AG08395 (cell line): ENCODE results near the gene SFXN5.
"Not testable (repeated sequence)": the region's sequence is repeated elsewhere in the genome, so short reads cannot be mapped to it uniquely, and the experiment has no call there.

Experiments
- DNase-seq: peaks from one replicate; pipeline ENCODE4 v3.0.0; 2012; ENCODE audit warnings: mixed read lengths, low spot score

SFXN5 gene

GRCh38 chr2:73071360-73072128, at the start of gene SFXN5:
SFXN5 (minus strand) TSS chr2:73071712; CDS start chr2:73071705, 7 bp downstream.
- peak; percentile 100 for DNase-seq

- DNase-seq, result not testable (repeated sequence)
Observed at GRCh38 chr2:73119611-73120239, 48.2 kb upstream of the SFXN5 start.

- DNase-seq, result no peak
Observed at GRCh38 chr2:73117441-73117840, 45.9 kb upstream of the SFXN5 start.

DNA sequence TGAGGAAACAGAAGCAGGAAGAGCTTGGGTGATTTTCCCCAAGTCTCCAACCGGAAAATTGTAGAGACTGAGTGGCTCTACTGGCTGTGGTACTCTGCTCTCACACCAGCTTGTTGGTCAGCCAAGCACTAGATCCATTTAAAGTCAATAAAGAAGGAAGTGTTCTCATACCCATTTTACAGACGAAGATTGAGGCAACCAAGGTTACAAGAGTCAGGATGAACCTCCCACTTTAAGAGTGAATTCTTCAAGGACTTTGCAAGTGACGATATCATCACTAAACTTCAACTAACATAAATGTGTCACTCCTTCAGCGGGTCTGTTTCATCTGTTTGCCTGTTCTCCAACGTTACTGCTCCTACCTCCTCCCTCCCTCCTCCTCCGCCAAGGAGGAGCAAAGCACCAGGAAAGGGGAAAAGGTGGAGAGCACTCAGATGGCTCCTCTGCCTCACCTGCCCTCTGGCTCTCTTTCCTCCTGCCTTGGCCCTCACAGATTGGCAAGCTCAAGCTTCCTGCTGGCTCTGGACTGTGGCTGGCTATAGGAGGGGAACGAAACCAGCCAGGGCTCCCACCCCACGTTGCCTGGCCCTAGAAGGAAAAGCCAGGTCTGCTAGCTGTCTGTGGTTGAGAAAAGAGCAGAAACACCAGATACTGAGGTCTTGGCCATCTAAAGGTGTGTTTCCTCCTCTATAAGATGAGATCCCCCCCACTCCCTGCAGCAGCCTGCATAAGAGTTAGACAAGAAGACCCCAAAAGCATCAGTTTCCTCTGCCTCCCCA, 44.9 kb upstream of the SFXN5 start:
- DNase-seq, result no peak

GRCh38 chr2:73114273-73114867, 42.9 kb upstream of the SFXN5 start:
- DNase-seq, result no peak

- peak; percentile 86 for DNase-seq
Observed at GRCh38 chr2:73112913-73113854, 41.7 kb upstream of the SFXN5 start, which contains the start of gene RAB11FIP5. RAB11FIP5 (minus strand) TSS chr2:73112948; CDS start chr2:73112777, 171 bp downstream.

DNA sequence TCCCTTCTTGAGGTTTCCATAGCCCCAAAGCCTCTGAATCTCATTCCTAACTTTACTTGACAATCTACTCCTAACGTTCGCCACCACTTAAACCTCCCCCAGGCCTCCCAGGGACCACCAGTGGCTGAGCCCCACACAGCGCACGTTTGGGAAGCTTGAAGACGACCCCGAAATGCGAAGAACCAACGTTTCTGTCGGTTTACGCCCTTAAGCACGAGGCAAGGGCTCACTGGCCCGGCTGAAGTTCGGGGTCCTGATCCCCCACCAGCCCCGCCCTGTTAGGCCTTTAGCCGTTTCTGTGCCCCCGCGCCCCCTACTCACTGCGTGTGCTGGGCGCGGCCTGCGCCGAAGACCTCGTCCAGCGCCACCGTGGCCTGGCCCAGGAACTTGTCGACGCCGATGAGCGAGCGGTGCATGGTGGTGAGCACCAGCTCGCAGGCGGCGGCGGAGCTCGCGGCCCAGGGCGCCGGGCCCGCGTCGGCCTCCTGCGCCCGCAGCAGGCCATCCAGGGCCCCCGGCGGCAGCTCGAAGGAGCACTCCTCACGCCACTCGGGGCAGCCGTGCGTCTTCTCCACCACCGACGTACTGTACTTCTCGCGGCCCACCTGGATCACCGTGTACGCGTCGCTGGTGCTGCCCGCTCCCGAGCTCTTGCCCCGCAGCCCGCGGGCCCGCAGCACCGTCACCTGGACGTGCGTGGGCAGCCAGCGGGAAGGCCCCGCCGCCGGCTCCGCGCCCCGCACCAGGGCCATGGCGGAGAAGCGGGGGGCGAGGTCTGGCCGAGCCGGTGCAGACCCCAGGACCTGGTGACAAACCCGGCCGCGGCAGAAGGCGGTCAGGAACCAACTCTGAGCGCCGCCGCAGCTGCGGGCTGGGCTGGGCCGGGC, 40.8 kb upstream of the SFXN5 start:
- peak; percentile 19 for DNase-seq

- peak; percentile 35 for DNase-seq
Observed at GRCh38 chr2:73111073-73112025, 39.8 kb upstream of the SFXN5 start.

- peak; percentile 62 for DNase-seq
Observed at GRCh38 chr2:73110168-73111072, 38.9 kb upstream of the SFXN5 start.

- DNase-seq, result no peak
Observed at GRCh38 chr2:73109431-73110167, 38.1 kb upstream of the SFXN5 start.

DNA sequence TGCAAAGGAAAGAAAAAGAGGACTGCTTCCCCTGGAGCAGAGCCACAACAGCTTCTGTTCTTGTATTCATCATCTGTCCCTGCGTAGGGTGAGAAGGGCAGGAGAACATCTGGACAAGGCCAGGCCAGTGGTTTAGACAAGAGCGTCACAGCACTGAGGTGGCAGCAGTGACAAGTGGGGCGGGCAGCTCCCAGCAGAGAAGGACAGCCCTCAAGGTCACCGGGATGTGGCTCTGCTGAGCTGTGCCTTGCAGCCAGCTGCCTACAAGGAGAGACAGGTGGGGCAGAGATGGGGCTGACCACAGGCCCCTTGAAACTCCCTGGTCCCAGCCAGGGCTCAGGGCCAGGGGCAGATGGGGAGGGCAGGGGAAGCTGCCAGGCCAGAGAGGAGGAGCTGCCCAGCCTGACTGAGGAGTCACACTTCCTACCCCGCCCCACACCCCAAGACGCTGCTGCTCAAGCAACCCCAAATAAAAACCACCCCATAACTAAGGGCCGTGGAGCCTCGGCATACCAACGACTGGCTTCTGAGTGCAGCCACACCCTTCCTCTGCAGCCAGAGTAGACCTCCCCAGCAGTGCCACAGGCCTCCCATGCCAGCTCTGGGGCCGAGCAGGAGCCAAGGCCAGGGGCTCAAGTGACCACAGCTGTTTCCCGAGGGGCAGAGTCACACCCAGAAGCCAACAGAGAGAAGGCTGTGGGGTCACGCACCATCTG, 35.9 kb upstream of the SFXN5 start:
- peak; percentile 72 for DNase-seq

DNA sequence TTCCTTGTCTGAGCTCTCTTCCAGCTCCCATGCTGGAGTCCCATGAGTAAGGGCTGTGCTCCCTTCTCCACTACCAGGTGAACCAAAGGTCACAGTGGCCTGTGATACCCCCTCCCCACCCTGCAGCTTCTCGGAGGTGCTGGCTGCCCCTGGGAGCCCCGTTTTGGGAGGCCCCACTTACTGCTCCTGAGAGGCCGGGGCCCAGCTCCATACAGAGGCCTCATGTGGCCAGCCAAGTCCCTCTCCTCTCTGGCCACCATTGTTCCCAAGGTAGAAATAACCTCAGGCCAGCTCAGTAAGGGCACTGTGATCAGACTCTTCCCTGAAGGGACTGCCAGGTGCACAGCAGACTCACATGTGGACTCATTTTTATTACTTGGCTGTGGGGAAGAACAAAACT, 35.3 kb upstream of the SFXN5 start:
- DNase-seq, result no peak

DNA sequence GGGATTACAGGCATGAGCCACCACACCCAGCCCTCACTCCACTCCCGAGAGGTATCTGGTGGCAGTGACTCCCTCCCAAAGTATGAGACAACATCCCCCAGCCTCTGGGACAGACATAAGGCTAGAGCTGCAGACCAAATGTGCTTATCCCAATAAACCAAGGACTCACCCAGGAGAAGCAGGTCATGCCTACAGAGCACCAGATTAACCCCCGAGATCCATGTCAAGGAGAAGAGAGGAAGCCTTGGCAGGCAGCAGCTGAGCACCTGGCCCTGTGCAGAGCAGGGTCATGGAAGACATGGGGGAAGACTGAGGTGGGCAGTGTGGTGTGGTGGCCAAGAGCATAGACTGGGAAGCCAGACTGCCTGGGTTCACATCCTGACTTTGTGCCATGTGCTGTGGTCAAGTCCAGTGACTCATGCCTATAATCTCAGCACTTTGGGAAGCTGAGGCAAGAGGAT, 34.0 kb upstream of the SFXN5 start:
- DNase-seq, result peak; percentile 21

DNA sequence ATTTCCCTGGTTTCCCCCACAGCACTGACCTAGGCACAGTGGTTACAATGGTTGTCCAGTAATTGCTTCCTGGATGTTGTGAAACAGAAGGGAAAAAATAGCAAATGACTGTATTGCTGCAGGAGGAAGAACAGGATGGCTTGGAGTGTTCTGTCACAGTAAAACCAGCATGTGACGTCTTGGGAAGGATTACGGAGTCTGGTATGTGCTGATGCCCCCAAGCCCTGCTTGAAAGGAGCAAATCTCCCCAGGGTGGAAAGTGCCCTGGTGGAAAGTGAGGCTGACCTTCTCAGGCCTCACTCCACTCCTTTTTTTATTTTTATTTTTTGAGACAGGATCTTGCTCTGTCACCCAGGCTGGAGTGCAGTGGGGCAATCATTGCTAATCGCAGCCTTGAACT, 33.4 kb upstream of the SFXN5 start:
- no peak for DNase-seq

DNA sequence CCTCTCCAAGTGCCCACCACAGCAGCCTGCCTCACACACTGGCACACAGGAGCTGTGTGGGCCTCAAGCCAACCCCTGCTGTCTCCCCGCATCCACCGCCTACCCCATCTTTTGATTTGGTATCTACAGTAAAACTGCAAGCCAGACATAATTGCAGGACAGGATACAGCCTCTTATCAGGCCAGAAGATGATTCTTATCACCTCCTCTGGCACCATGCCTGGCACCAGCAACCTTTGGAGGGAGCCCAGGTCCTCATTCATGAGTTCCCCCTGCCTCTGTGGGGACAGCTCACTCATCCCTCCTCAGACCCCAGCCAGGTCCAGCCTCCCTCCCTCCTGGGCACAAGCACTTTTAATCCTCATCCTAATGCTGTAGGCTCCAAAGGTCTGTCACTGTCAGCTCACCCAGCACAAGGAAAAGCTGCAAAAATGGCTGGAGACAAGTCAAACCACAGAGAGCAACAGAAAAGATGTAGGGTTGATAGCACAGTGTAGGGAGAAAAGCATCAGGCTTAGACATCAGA, 31.6 kb upstream of the SFXN5 start:
- no peak for DNase-seq

DNA sequence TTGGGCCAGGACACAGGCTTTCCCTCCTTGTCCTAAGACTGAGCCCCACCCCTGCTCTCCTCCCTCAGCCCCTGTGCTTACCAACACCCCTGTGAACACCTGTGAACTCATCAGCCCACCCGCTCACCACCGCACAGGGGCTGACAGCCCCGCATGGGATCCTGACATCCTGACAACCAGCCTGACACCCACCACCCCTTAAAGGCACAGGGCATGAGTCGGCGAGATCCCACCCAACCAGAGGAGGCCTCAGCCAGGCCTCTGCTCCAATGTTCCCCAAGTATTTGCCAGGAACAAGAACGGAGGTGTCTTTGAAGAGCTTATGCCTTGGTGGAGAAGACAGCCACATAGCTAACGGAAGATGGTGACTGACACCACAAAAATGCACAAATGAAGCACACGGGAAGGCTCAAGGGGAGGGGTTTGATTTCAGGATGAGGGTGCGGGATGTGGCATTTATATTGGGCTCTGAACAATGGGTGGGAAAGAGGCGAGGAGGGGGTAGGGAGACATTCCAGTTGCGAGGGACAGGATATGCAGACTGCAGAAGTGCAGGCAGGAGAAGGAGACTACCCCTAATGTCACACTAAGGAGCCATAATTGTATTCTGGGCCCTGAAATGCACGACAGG, 30.2 kb upstream of the SFXN5 start:
- DNase-seq, result peak; percentile 22
